Esophagus (tissue), 2 donors: Measurements from ENCODE around the gene ITPRID1. TPM values are rescaled to one million over a fixed set of nuclear protein-coding genes. Genes with fewer than 3 reads are reported as not detected.

Experiments
- H3K27ac ChIP-seq, 2 donors: one replicate each; pipeline ENCODE4 v1.5.1; 2013; ENCODE audit warnings: low read depth in 2 of 2, mild to moderate bottlenecking in 2 of 2, inconsistent platforms in 1 of 2, low read length in 1 of 2, moderate library complexity in 1 of 2
- H3K27me3 ChIP-seq, 2 donors: one replicate each; pipeline ENCODE4 v1.6.1; 2013; ENCODE audit warnings: low read length in 2 of 2, control low read depth in 1 of 2, mild to moderate bottlenecking in 1 of 2; ENCODE audit not compliant: insufficient read depth in 2 of 2, control insufficient read depth in 1 of 2
- H3K36me3 ChIP-seq, 2 donors: one replicate each; pipeline ENCODE4 v1.6.1; 2013; ENCODE audit warnings: low read length in 1 of 2; ENCODE audit not compliant: control insufficient read depth in 2 of 2, insufficient read depth in 2 of 2
- H3K4me1 ChIP-seq, 2 donors: one replicate each; pipeline ENCODE4 v1.6.1; 2013; ENCODE audit warnings: low read length in 1 of 2; ENCODE audit not compliant: control insufficient read depth in 2 of 2, insufficient read depth in 2 of 2
- H3K4me3 ChIP-seq, 2 donors: one replicate each; pipeline ENCODE4 v1.5.1; 2013; ENCODE audit warnings: low read length in 2 of 2, mild to moderate bottlenecking in 2 of 2, low read depth in 1 of 2, moderate library complexity in 1 of 2
- H3K9me3 ChIP-seq, 2 donors: one replicate each; pipeline ENCODE4 v1.6.1; 2013; ENCODE audit warnings: mild to moderate bottlenecking in 2 of 2, low read depth in 1 of 2, low read length in 1 of 2, moderate library complexity in 1 of 2; ENCODE audit not compliant: control insufficient read depth in 2 of 2, insufficient read depth in 1 of 2
- WGBS, 2 donors: extraction: QIAGEN DNeasy Blood & Tissue Kit; methylation state at CpG; one replicate each; pipeline ENCODE4 v1.1.7; 2013; 5-methylcytosine and 5-hydroxymethylcytosine counted together
- polyA plus RNA-seq, 2 donors: library from polyadenylated mRNA; stranded (reverse); fragments of 200-250 nt; gene quantifications; one replicate each; pipeline ENCODE4 v1.2.3, GENCODE V29; 2013
- donor health status: healthy with polysubstance abuse.
- donor health status: Bipolar disorder and iron deficiency.

The ITPRID1 gene
- polyA plus RNA-seq, 2 donors: not detected

- Histone ChIP-seq H3K4me3 (no peak overlapping the region), H3K27ac (no peak overlapping the region), H3K27me3 (no peaks in the 10 kb centered on the region), H3K4me1 (no peaks in the 10 kb centered on the region), H3K36me3 (no peaks in the 10 kb centered on the region), H3K9me3 (no peaks in the 10 kb centered on the region)
- WGBS, 2 donors: 70 to 82% methylated on average over 3 of the region's 3 CpGs
These were observed 188.5 kb downstream of the ITPRID1 start for GRCh38 chr7:31702354-31702753.

- Histone ChIP-seq H3K27me3 (no peaks in the 10 kb centered on the region), H3K36me3 (no peaks in the 10 kb centered on the region), H3K9me3 (no peaks in the 10 kb centered on the region), H3K27ac (no peak overlapping the region), H3K4me1 (no peaks in the 10 kb centered on the region), H3K4me3 (no peak overlapping the region)
- 88% methylated on average over 3 of the region's 3 CpGs for WGBS, 2 donors
These were observed 191.5 kb downstream of the ITPRID1 start for GRCh38 chr7:31705377-31705776.

- H3K4me3 ChIP-seq: no peak overlapping the region
- no peaks in the 10 kb centered on the region for H3K36me3 ChIP-seq
- WGBS, 2 donors: 50 to 54% methylated on average over 5 of the region's 5 CpGs
- H3K9me3 ChIP-seq: no peaks in the 10 kb centered on the region
- no peaks in the 10 kb centered on the region for H3K4me1 ChIP-seq
- H3K27me3 ChIP-seq: no peaks in the 10 kb centered on the region
- H3K27ac ChIP-seq: no peak overlapping the region
These were observed 193.2 kb downstream of the ITPRID1 start for GRCh38 chr7:31707089-31707488.

Other genes with a start within 250 kb of the ITPRID1 start
- under 1 TPM in 1 of 2 donors, not detected in 1; 0.01 TPM for gene NEUROD6, start 173.4 kb upstream of the ITPRID1 start, polyA plus RNA-seq
- gene PPP1R17, start 173.1 kb downstream of the ITPRID1 start, polyA plus RNA-seq: not detected